Left forelimb (tissue), 1 donor: ENCODE results near the gene PRIM1.
"Not testable (repeated sequence)": the region's sequence is repeated elsewhere in the genome, so short reads cannot be mapped to it uniquely, and the experiment has no call there.

Source experiments
- DNase-seq: peaks from one replicate; pipeline ENCODE4 v3.0.0-alpha.2; 2018; ENCODE audit warnings: low spot score

PRIM1 gene

GRCh38 chr12:56716933-56717880, 34.9 kb downstream of the PRIM1 start:
- no peak for DNase-seq

GRCh38 chr12:56716458-56716857, 35.7 kb downstream of the PRIM1 start:
- no peak for DNase-seq

GRCh38 chr12:56715798-56716197, 36.3 kb downstream of the PRIM1 start:
- DNase-seq: no peak

- no peak for DNase-seq
Measured at GRCh38 chr12:56714431-56714929, 37.6 kb downstream of the PRIM1 start.

- no peak for DNase-seq
Measured at GRCh38 chr12:56713345-56713744, 38.8 kb downstream of the PRIM1 start.

GRCh38 chr12:56709759-56710376, 42.3 kb downstream of the PRIM1 start:
- DNase-seq: no peak

- not testable (repeated sequence) for DNase-seq
Measured at GRCh38 chr12:56704522-56704921, 47.6 kb downstream of the PRIM1 start.

- DNase-seq: no peak
Measured at GRCh38 chr12:56699020-56699661, 53.0 kb downstream of the PRIM1 start.

GRCh38 chr12:56695327-56696101, 56.6 kb downstream of the PRIM1 start:
- no peak for DNase-seq

- DNase-seq: no peak
Measured at GRCh38 chr12:56694161-56694560, 58.0 kb downstream of the PRIM1 start.

GRCh38 chr12:56688846-56689109, 63.3 kb downstream of the PRIM1 start:
- DNase-seq: no peak

GRCh38 chr12:56688129-56688845, 63.8 kb downstream of the PRIM1 start, which contains the start of gene PTGES3:
TSS of gene PTGES3 (minus strand) at chr12:56688284. CDS start at chr12:56687999, 285 bp downstream.
- peak; percentile 99 for DNase-seq

GRCh38 chr12:56687223-56688128, 64.6 kb downstream of the PRIM1 start:
- DNase-seq: peak; percentile 67

- DNase-seq: no peak
Measured at GRCh38 chr12:56684745-56685359, 67.3 kb downstream of the PRIM1 start.

- DNase-seq: no peak
Measured at GRCh38 chr12:56682323-56682722, 69.8 kb downstream of the PRIM1 start.
